OCI-LY7 (cell line): Measurements from ENCODE around the gene SEM1.

Experiments used
- EZH2phosphoT487 ChIP-seq: fragments of 200-600 bp; sonication (generic); IDR thresholded peaks from 2 replicates; pipeline ENCODE4 v1.6.1; 2018; ENCODE audit warnings: low read depth, borderline replicate concordance, mild to moderate bottlenecking, mixed run types, antibody characterized with exemption, low read length, moderate library complexity, mixed read lengths
- TF ChIP-seq, protein P1 (sequence below): fragments of 200-600 bp; sonication (generic); conservative IDR thresholded peaks from 2 replicates; pipeline ENCODE4 v1.5.1; 2014; ENCODE audit warnings: mild to moderate bottlenecking, antibody characterized with exemption, low read length, moderate library complexity, mixed read lengths

DNA sequence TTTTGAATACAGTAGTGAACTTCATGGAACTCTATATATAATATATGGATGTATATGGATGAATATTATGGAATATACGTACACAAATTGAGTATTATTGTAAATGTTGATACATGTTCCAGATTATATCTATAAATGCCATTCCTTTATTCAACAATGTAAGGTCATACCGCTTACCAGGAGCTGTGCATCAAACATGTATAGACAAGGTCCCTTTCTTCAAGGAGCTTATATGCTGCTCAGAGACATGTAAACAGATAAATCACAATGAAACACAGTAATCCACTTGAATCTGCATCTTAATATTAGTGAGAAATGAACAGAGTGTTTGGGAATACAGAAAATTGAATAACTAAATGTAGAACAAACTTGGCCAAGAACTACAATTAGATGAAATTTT is 898 bp upstream of the SEM1 start:
- TF ChIP-seq, protein P1, sequence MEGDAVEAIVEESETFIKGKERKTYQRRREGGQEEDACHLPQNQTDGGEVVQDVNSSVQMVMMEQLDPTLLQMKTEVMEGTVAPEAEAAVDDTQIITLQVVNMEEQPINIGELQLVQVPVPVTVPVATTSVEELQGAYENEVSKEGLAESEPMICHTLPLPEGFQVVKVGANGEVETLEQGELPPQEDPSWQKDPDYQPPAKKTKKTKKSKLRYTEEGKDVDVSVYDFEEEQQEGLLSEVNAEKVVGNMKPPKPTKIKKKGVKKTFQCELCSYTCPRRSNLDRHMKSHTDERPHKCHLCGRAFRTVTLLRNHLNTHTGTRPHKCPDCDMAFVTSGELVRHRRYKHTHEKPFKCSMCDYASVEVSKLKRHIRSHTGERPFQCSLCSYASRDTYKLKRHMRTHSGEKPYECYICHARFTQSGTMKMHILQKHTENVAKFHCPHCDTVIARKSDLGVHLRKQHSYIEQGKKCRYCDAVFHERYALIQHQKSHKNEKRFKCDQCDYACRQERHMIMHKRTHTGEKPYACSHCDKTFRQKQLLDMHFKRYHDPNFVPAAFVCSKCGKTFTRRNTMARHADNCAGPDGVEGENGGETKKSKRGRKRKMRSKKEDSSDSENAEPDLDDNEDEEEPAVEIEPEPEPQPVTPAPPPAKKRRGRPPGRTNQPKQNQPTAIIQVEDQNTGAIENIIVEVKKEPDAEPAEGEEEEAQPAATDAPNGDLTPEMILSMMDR, result no peak
- no peak for TF ChIP-seq EZH2phosphoT487
